Left lung (tissue), 10 donors: ENCODE data around the gene MACC1. TPM values are rescaled to one million over a fixed set of nuclear protein-coding genes. Genes with fewer than 3 reads are reported as not detected.
A peak's percentile ranks its signal among the peaks of the same experiment; 100 is the strongest.

ENCODE experiments used
- ATAC-seq: fragments of 200-7000 bp; cut with Tn5 transposase; one replicate; pipeline ENCODE4 v1.9.1; 2020; ENCODE audit warnings: moderate library complexity
- DNase-seq, 4 donors: peaks; one replicate each; pipeline ENCODE4 v3.0.0-alpha.2; 2013 to 2020
- H3K27ac ChIP-seq, 2 donors: fragments of 200-600 bp; sonication (generic) in 1 of 2; one replicate each; pipeline versions ENCODE4 v1.5.0 to v1.8.0; 2020 to 2021
- H3K27me3 ChIP-seq, 2 donors: fragments of 200-600 bp; sonication (generic) in 1 of 2; one replicate each; pipeline versions ENCODE4 v1.5.0 to v1.8.0; 2020 to 2021
- H3K36me3 ChIP-seq, 2 donors: fragments of 200-600 bp; sonication (generic) in 1 of 2; one replicate each; pipeline versions ENCODE4 v1.5.0 to v1.8.0; 2020 to 2021
- H3K4me1 ChIP-seq, 2 donors: fragments of 200-600 bp; one replicate each; pipeline ENCODE4 v1.8.0; 2021
- H3K4me3 ChIP-seq, 2 donors: fragments of 200-600 bp; sonication (generic) in 1 of 2; one replicate each; pipeline versions ENCODE4 v1.5.0 to v1.8.0; 2020 to 2021; ENCODE audit warnings: mild to moderate bottlenecking in 1 of 2
- H3K9me3 ChIP-seq, 2 donors: fragments of 200-600 bp; sonication (generic) in 1 of 2; one replicate each; pipeline versions ENCODE4 v1.5.0 to v1.8.0; 2020 to 2021
- CTCF ChIP-seq, 2 donors: fragments of 200-600 bp; sonication (generic) in 1 of 2; IDR thresholded peaks; one replicate each; pipeline versions ENCODE4 v1.5.0 to v1.8.0; 2021; ENCODE audit warnings: antibody characterized with exemption in 2 of 2
- intact Hi-C, 2 donors: fragments of 100-400 bp; cut with DNase I; formaldehyde crosslinking; loops; one replicate each; pipeline versions ENCODE4 v1.11.2 to v1.14.2; 2022
- polyA plus RNA-seq, 6 donors: library from polyadenylated mRNA; unstranded; fragments of 120-200 nt; gene quantifications; one replicate each; pipeline ENCODE4 v1.2.1, GENCODE V29; 2013; ENCODE audit not compliant: insufficient read length in 6 of 6
- total RNA-seq, 2 donors: library from RNA; stranded (reverse); fragmentation: NEBNext Ultra II Directional; extraction: Animal tissue kit (Norgen Biotek cat#: 25700); gene quantifications; one replicate each; pipeline ENCODE4 v1.2.1, GENCODE V29; 2021
- donor health status: DM: no; HTN: yes; CAD: no.
- donor health status: DM: no; HTN: no; CAD: no.

The MACC1 gene
- total and polyA plus RNA-seq, 8 donors = 8.5 to 36.2 (median 12.2) TPM

DNA sequence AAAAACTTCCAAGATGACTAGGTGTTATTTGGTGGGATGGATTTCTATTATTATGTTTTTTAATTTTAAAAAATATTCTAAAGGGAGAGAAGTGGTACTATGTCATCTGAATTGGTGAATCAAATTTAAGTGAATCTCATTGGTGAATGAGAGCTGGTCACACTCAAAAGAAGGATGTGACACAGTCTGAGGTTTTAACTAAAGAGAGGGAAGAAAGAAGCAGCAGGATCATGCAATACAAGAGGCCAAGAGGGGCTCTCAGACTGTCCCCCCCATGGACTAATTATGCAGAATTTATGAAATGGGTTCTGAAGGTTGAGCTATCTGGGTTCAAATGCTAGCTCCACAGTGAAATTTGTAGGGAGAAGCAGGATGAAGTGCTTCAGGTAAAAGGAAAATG lies 16.2 kb downstream of the MACC1 start:
- no peaks in the 10 kb centered on the region for H3K9me3 ChIP-seq
- ATAC-seq (no peak), DNase-seq (no peak)
- H3K4me1 ChIP-seq = peaks cover 0 to 37% of the 10 kb centered on the region in 2 donors
- intact Hi-C loops = no loop called here
- H3K36me3 ChIP-seq = no peaks in the 10 kb centered on the region
- peak overlapping the region in 1 of 2 donors; percentile 74 for H3K27ac ChIP-seq
- TF ChIP-seq CTCF (IDR thresholded peaks at IDR 0.05) = no peak
- H3K27me3 ChIP-seq = no peaks in the 10 kb centered on the region
- H3K4me3 ChIP-seq = no peak overlapping the region

GRCh38 chr7:20200361-20200760 lies 16.8 kb downstream of the MACC1 start:
- no peaks in the 10 kb centered on the region for H3K9me3 ChIP-seq
- no peaks in the 10 kb centered on the region for H3K27me3 ChIP-seq
- intact Hi-C loops = no loop called here
- DNase-seq (no peak), ATAC-seq (no peak)
- no peak overlapping the region for H3K4me3 ChIP-seq
- no peaks in the 10 kb centered on the region for H3K36me3 ChIP-seq
- H3K27ac ChIP-seq = peak overlapping the region in 1 of 2 donors; percentile 74
- TF ChIP-seq CTCF (IDR thresholded peaks at IDR 0.05) = no peak
- peaks cover 0 to 37% of the 10 kb centered on the region in 2 donors for H3K4me1 ChIP-seq

- peaks cover 0 to 37% of the 10 kb centered on the region in 2 donors for H3K4me1 ChIP-seq
- DNase-seq (peak in 1 of 4 donors; percentile 81), ATAC-seq (peak; percentile 89)
- no peaks in the 10 kb centered on the region for H3K9me3 ChIP-seq
- H3K36me3 ChIP-seq = no peaks in the 10 kb centered on the region
- intact Hi-C loops = no loop called here
- H3K27me3 ChIP-seq = no peaks in the 10 kb centered on the region
- H3K27ac ChIP-seq = peak overlapping the region in 1 of 2 donors; percentile 74
- H3K4me3 ChIP-seq = no peak overlapping the region
- TF ChIP-seq CTCF (IDR thresholded peaks at IDR 0.05) = no peak
Observed at GRCh38 chr7:20199015-20199737, 18.0 kb downstream of the MACC1 start.

GRCh38 chr7:20198260-20198659 lies 18.9 kb downstream of the MACC1 start:
- Histone ChIP-seq H3K27me3 (no peaks in the 10 kb centered on the region), H3K36me3 (no peaks in the 10 kb centered on the region), H3K4me3 (no peak overlapping the region), H3K9me3 (no peaks in the 10 kb centered on the region), H3K27ac (no peak overlapping the region), H3K4me1 (peaks cover 0 to 37% of the 10 kb centered on the region in 2 donors)
- ATAC-seq (no peak), DNase-seq (no peak)
- no peak for TF ChIP-seq CTCF (IDR thresholded peaks at IDR 0.05)
- intact Hi-C loops = no loop called here

GRCh38 chr7:20197837-20198236 lies 19.3 kb downstream of the MACC1 start:
- no peak overlapping the region for H3K27ac ChIP-seq
- intact Hi-C loops = no loop called here
- no peak for DNase-seq
- H3K36me3 ChIP-seq = no peaks in the 10 kb centered on the region
- peak; percentile 16 to 45 for TF ChIP-seq CTCF (IDR thresholded peaks at IDR 0.05)
- no peak overlapping the region for H3K4me3 ChIP-seq
- no peaks in the 10 kb centered on the region for H3K27me3 ChIP-seq
- no peaks in the 10 kb centered on the region for H3K9me3 ChIP-seq
- ATAC-seq = no peak
- H3K4me1 ChIP-seq = peaks cover 0 to 37% of the 10 kb centered on the region in 2 donors
